DND-41 (cell line): ENCODE results near the gene KCNIP4.

Source experiments
- ATAC-seq: fragments of 200-7000 bp; cut with Tn5 transposase; 3 replicates; pipeline ENCODE4 v1.9.1; 2021; ENCODE audit warnings: low read depth; ENCODE audit not compliant: insufficient read depth
- DNase-seq: peaks from one replicate; pipeline ENCODE4 v3.0.0-alpha.2; 2020
- H2AFZ ChIP-seq: 2 replicates; pipeline ENCODE4 v1.6.0; 2012; ENCODE audit warnings: low read depth, low read length
- H3K27ac ChIP-seq: 2 replicates; pipeline ENCODE4 v1.5.1; 2012; ENCODE audit warnings: low read length, inconsistent platforms
- H3K27me3 ChIP-seq: fragments of 200-600 bp; sonication (generic); 2 replicates; pipeline ENCODE4 v1.6.0; 2012; ENCODE audit warnings: low read length, mild to moderate bottlenecking, inconsistent platforms; ENCODE audit not compliant: insufficient read depth, poor library complexity
- H3K36me3 ChIP-seq: 2 replicates; pipeline ENCODE4 v1.5.1; 2012; ENCODE audit warnings: low read length, inconsistent platforms; ENCODE audit not compliant: insufficient read depth
- H3K4me1 ChIP-seq: 2 replicates; pipeline ENCODE4 v1.5.1; 2012; ENCODE audit warnings: mild to moderate bottlenecking, low read length; ENCODE audit not compliant: insufficient read depth
- H3K4me2 ChIP-seq: 2 replicates; pipeline ENCODE4 v1.6.0; 2012; ENCODE audit warnings: mild to moderate bottlenecking, moderate library complexity, low read length, inconsistent platforms; ENCODE audit not compliant: insufficient read depth
- H3K4me3 ChIP-seq, 2 experiments: fragments of 200-600 bp in 1 of 2; shearing (Covaris generic) in 1 of 2; 2 replicates each; pipeline ENCODE4 v1.5.1; 2012 to 2016; ENCODE audit warnings: inconsistent platforms in 2 of 2, low read length in 2 of 2, mild to moderate bottlenecking in 2 of 2, low read depth in 1 of 2, moderate library complexity in 1 of 2
- H3K79me2 ChIP-seq: 2 replicates; pipeline ENCODE4 v1.6.0; 2012; ENCODE audit warnings: low read length, inconsistent platforms; ENCODE audit not compliant: insufficient read depth
- H3K9ac ChIP-seq: 2 replicates; pipeline ENCODE4 v1.6.0; 2012; ENCODE audit warnings: low read depth, mild to moderate bottlenecking, inconsistent platforms, low read length, moderate library complexity
- H3K9me3 ChIP-seq: 2 replicates; pipeline ENCODE4 v1.5.1; 2012; ENCODE audit warnings: low read length, moderate library complexity, mild to moderate bottlenecking, inconsistent platforms; ENCODE audit not compliant: insufficient read depth, severe bottlenecking
- H4K20me1 ChIP-seq: 2 replicates; pipeline ENCODE4 v1.6.0; 2012; ENCODE audit warnings: low read length; ENCODE audit not compliant: insufficient read depth
- CTCF ChIP-seq: IDR thresholded peaks from 2 replicates; pipeline ENCODE4 v1.5.1; 2012; ENCODE audit warnings: borderline replicate concordance, low read length, moderate library complexity, mild to moderate bottlenecking; ENCODE audit not compliant: poor library complexity, severe bottlenecking; ENCODE audit errors: extremely low read depth
- EZH2 ChIP-seq: IDR thresholded peaks from 3 replicates; pipeline ENCODE4 v1.6.1; 2012; ENCODE audit warnings: borderline replicate concordance, low read depth, mild to moderate bottlenecking, moderate library complexity, low read length, inconsistent platforms; ENCODE audit not compliant: severe bottlenecking

Gene KCNIP4

GRCh38 chr4:21067351-21067750 lies 881.2 kb downstream of the KCNIP4 start:
- Histone ChIP-seq H3K9ac (no peak overlapping the region), H3K27me3 (no peaks in the 10 kb centered on the region), H3K4me3 (no peak overlapping the region), H2AFZ (no peak overlapping the region), H3K79me2 (no peaks in the 10 kb centered on the region), H3K27ac (no peak overlapping the region), H3K36me3 (no peaks in the 10 kb centered on the region), H3K9me3 (no peaks in the 10 kb centered on the region), H4K20me1 (no peaks in the 10 kb centered on the region), H3K4me2 (no peak overlapping the region), H3K4me1 (no peaks in the 10 kb centered on the region)
- no peak for TF ChIP-seq EZH2
- TF ChIP-seq CTCF = no peak
- DNase-seq (no peak), ATAC-seq (no peak)

- no peak overlapping the region for H3K27ac ChIP-seq
Measured at GRCh38 chr4:21061902-21062301, 886.7 kb downstream of the KCNIP4 start.

GRCh38 chr4:21046141-21046540 lies 902.4 kb downstream of the KCNIP4 start:
- Histone ChIP-seq H3K4me1 (no peaks in the 10 kb centered on the region), H3K4me2 (no peak overlapping the region), H4K20me1 (no peaks in the 10 kb centered on the region), H3K36me3 (no peaks in the 10 kb centered on the region), H3K4me3 (no peak overlapping the region), H3K9me3 (no peaks in the 10 kb centered on the region), H3K27ac (no peak overlapping the region), H3K27me3 (no peaks in the 10 kb centered on the region), H2AFZ (no peak overlapping the region), H3K9ac (no peak overlapping the region), H3K79me2 (no peaks in the 10 kb centered on the region)
- DNase-seq (no peak), ATAC-seq (no peak)
- no peak for TF ChIP-seq CTCF
- TF ChIP-seq EZH2 = no peak

More at GRCh38 chr4:21061902-21062301, 886.7 kb downstream of the KCNIP4 start:
- Histone ChIP-seq H2AFZ (no peak overlapping the region), H3K79me2 (no peaks in the 10 kb centered on the region), H3K9ac (no peak overlapping the region), H3K27me3 (no peaks in the 10 kb centered on the region), H4K20me1 (no peaks in the 10 kb centered on the region), H3K4me1 (no peaks in the 10 kb centered on the region), H3K4me2 (no peak overlapping the region), H3K4me3 (no peak overlapping the region), H3K36me3 (no peaks in the 10 kb centered on the region), H3K9me3 (no peaks in the 10 kb centered on the region)
- no peak for ATAC-seq
- DNase-seq = no peak
- no peak for TF ChIP-seq EZH2
- TF ChIP-seq CTCF = no peak

GRCh38 chr4:21045119-21045518 lies 903.5 kb downstream of the KCNIP4 start:
- no peak overlapping the region for H3K4me2 ChIP-seq
- ATAC-seq (no peak), DNase-seq (no peak)
- no peaks in the 10 kb centered on the region for H3K36me3 ChIP-seq
- no peak overlapping the region for H3K27ac ChIP-seq
- H3K4me1 ChIP-seq = no peaks in the 10 kb centered on the region
- no peak overlapping the region for H3K9ac ChIP-seq
- H3K79me2 ChIP-seq = no peaks in the 10 kb centered on the region
- no peaks in the 10 kb centered on the region for H3K9me3 ChIP-seq
- H3K4me3 ChIP-seq = no peak overlapping the region
- H4K20me1 ChIP-seq = no peaks in the 10 kb centered on the region
- H2AFZ ChIP-seq = no peak overlapping the region
- TF ChIP-seq EZH2 = no peak
- no peak for TF ChIP-seq CTCF
- H3K27me3 ChIP-seq = no peaks in the 10 kb centered on the region
